ENCODE measurements around the gene TMEM266. TPM values are rescaled to one million over a fixed set of nuclear protein-coding genes. Genes with fewer than 3 reads are reported as not detected.

The TMEM266 gene
- total RNA-seq, 2 experiments from 2014 or later, result 0.11 TPM; not detected in 1

DNA sequence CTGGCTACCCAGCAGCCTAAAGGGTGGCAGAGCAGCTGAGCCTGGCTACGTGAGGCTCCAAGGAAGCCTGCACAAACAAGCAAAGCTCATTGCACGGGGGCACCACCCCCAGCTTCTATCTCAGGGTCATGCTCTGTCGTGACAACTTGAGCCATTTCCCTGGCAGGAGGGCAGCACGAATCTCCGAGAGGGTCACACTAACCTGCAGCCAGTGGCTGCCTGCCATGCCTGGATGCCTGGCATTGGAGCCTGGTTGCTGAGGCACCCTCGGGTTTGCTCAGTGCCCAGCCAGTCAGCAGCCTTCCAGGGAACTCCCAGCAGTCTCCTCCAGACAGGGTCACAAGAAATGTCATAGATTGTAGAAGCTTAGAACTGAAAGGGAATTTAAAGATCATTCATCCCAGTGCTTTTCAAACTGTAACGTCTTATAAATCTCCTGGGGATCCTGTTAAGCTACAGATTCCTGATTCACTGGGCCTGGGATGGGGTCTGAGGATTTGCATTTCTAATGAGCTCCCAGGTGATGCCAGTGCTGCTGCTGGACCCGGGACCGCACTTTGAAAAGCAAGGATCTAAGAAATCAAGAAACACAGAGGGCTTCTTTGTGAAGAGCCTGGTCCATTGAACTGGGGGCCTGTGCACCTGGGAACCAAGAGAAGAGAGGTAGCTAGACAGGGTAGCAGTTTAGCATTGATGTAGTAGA lies 48.4 kb downstream of the TMEM266 start:
- CTCF ChIA-PET, result interaction anchor here (1.1 to 1.8 kb wide), 2 partner anchors 31 to 43 kb away, joined by 3 to 6 read pairs; no protein-coding TSS in a partner anchor
- no peaks in the 10 kb centered on the region for H3K4me1 Mint-ChIP-seq (ENCODE audit: low read depth)
- POLR2A ChIA-PET, result no interaction called here
- no peaks in the 10 kb centered on the region for H3K9me3 Mint-ChIP-seq
- no peak for DNase-seq
- peaks cover 3% of the 10 kb centered on the region for H3K27me3 Mint-ChIP-seq
- no peak for ATAC-seq
- TF ChIP-seq, protein P1, sequence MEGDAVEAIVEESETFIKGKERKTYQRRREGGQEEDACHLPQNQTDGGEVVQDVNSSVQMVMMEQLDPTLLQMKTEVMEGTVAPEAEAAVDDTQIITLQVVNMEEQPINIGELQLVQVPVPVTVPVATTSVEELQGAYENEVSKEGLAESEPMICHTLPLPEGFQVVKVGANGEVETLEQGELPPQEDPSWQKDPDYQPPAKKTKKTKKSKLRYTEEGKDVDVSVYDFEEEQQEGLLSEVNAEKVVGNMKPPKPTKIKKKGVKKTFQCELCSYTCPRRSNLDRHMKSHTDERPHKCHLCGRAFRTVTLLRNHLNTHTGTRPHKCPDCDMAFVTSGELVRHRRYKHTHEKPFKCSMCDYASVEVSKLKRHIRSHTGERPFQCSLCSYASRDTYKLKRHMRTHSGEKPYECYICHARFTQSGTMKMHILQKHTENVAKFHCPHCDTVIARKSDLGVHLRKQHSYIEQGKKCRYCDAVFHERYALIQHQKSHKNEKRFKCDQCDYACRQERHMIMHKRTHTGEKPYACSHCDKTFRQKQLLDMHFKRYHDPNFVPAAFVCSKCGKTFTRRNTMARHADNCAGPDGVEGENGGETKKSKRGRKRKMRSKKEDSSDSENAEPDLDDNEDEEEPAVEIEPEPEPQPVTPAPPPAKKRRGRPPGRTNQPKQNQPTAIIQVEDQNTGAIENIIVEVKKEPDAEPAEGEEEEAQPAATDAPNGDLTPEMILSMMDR (IDR thresholded peaks at IDR 0.05), result no peak
- no peaks in the 10 kb centered on the region for H3K36me3 Mint-ChIP-seq (ENCODE audit: low read depth)
- H3K4me3 Mint-ChIP-seq, result no peak overlapping the region
- H3K27ac Mint-ChIP-seq, result no peak overlapping the region
- intact Hi-C loops (cut with micrococcal nuclease), result no loop called here

DNA sequence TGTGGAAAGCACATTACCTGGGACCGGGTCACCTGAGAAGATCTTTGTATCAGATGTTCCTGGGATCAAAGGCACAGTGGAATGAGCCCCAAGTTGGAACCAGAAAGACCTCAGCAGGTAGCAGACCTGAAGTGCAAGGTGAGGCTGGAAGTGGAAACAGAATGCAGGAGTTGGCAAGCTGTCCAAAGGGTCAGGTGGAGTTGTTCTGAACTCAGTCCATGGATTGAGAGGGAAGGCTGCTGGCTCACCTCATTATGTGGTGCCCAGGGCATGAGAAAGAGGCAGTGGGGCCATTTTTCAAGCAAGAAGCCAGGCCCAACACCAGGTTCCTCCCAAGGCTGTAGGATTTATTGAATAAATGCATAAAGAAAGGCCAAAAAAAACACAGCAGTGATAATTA lies 49.3 kb downstream of the TMEM266 start:
- no peak overlapping the region for H3K27ac Mint-ChIP-seq
- peaks cover 2% of the 10 kb centered on the region for H3K27me3 Mint-ChIP-seq
- POLR2A ChIA-PET, result no interaction called here
- H3K9me3 Mint-ChIP-seq, result no peaks in the 10 kb centered on the region
- no peaks in the 10 kb centered on the region for H3K36me3 Mint-ChIP-seq (ENCODE audit: low read depth)
- TF ChIP-seq, protein P1 (IDR thresholded peaks at IDR 0.05), result no peak
- DNase-seq (no peak), ATAC-seq (no peak)
- intact Hi-C loops (cut with micrococcal nuclease), result no loop called here
- H3K4me3 Mint-ChIP-seq, result no peak overlapping the region
- CTCF ChIA-PET, result interaction anchor here (1.1 to 1.8 kb wide), 2 partner anchors 30 to 42 kb away, joined by 3 to 6 read pairs; no protein-coding TSS in a partner anchor
- no peaks in the 10 kb centered on the region for H3K4me1 Mint-ChIP-seq (ENCODE audit: low read depth)

DNA sequence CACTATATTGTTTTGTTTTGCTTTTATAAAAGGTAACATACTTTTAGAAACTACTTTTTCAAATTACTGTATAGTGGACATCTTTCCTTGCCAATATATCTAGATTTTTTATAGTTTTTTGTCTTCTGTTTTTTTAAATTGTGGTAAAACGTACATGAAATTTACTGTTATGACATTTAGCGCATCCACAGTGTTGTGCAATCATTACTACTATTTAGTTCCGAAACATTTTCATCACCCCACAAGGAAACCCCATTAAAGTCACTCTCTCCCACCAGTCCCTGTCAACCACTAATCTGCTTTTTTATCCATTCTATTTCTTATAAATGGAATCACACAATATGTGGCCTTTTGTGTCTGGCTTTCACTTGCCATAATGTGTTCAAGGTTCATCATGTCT lies 54.8 kb downstream of the TMEM266 start:
- POLR2A ChIA-PET, result interaction anchor here (1.2 kb wide), 1 partner anchor 10 kb away, joined by 5 read pairs; no protein-coding TSS in a partner anchor
- intact Hi-C loops (cut with micrococcal nuclease), result no loop called here

DNA sequence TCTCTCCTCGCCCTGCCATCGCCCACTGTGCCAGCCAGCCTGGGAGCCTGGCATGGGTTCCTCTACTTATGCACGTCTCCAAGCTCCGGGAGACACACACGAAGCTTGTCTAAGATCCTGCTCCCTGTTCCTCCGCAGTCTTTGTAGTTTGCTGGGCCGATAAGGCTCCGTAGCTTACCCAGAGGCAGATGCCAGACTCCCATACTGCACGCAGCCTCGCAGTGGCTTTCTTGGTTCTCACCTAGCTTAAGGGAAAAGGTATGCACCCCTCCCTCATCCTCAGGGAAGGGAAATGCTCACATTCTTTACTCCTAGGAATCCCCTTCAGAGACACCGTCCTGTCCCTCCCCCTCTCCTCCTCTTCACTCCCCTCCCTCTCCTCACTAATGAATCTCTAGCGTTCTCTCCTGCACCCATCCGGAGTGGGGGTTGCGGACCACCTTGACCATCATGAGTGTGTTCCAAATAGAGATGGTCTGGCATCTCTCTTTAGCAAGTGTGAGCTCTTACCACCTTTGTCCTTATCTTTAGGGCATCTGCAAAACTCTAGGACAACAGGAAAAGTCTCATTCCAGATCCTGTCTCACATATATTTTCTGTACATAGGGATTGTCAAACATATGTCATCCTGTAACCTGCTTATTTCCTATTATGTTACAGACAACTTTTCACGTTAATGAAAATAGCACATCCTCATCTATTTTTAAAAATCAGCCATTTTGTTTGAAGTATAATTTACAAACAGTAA lies 56.5 kb downstream of the TMEM266 start:
- no peak for ATAC-seq
- Mint-ChIP-seq H3K27me3 (peaks cover 3% of the 10 kb centered on the region), H3K36me3 (ENCODE audit: low read depth) (no peaks in the 10 kb centered on the region), H3K4me1 (ENCODE audit: low read depth) (no peaks in the 10 kb centered on the region), H3K4me3 (no peak overlapping the region), H3K9me3 (no peaks in the 10 kb centered on the region), H3K27ac (no peak overlapping the region)
- no peak for DNase-seq
- intact Hi-C loops (cut with micrococcal nuclease), result no loop called here
- ChIA-PET CTCF (interaction anchor here (1.0 kb wide), 1 partner anchor 22 kb away, joined by 3 read pairs; no protein-coding TSS in a partner anchor), POLR2A (no interaction called here)
- TF ChIP-seq, protein P1 (IDR thresholded peaks at IDR 0.05), result no peak

More for the DNA sequence above, 54.8 kb downstream of the TMEM266 start:
- TF ChIP-seq, protein P1 (IDR thresholded peaks at IDR 0.05), result no peak
- Mint-ChIP-seq H3K27me3 (peaks cover 5% of the 10 kb centered on the region), H3K9me3 (no peaks in the 10 kb centered on the region), H3K27ac (no peak overlapping the region), H3K36me3 (ENCODE audit: low read depth) (no peaks in the 10 kb centered on the region), H3K4me1 (ENCODE audit: low read depth) (no peaks in the 10 kb centered on the region), H3K4me3 (no peak overlapping the region)
- DNase-seq, result no peak
- ATAC-seq, result no peak
- CTCF ChIA-PET, result interaction anchor here (1.1 to 1.5 kb wide), 2 partner anchors 14 kb away, joined by 4 read pairs; no protein-coding TSS in a partner anchor
